NOMO-1 treated with DMSO at 0.1 percent for 48 hours (cell line): ENCODE results near the gene SHE.

ENCODE experiments used
- DNase-seq: peaks from one replicate; lab custom pipeline; 2025; ENCODE audit not compliant: unreplicated experiment; lab: John Stamatoyannopoulos, UW

SHE gene

DNA sequence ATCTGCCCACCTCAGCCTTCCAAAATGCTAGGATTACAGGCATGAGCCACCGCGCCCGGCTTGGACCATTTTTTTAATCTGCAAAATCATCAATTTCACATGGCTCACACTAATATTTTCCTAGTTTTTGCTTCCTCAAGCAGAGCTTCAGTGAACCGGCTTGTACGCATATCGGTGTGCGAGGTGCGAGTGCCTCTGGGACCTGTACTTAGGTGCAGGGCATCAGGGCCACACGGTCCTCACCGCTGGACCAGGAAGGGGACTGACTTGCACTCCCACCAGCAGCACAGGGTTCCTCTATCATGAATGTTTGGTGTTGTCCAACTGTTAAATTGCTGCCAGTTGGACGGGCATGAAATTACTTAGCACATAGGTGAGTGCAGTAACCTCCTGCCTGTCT is 15.4 kb upstream of the SHE start:
- DNase-seq, result no peak

DNA sequence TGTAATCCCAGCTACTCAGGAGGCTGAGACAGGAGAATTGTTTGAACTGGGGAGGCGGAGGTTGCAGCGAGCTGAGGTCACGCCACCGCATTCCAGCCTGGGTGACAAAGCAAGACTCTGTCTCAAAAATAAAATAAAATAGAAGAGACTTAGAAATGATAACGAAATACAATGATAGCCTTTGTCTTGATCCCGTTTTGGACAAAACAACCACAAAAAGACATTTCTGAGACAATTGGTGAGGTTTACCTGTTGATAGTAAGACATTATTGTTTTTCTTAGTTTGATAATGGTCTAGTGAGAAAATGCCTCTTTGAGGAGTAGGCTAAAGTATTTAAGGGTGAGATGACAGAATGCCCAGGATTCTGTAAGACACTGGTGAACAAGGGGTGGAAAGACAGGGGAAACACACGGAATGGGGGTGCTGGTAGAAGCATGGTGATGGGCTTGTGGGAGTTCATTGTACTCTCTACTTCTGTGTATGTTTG is 11.9 kb upstream of the SHE start:
- DNase-seq, result no peak

DNA sequence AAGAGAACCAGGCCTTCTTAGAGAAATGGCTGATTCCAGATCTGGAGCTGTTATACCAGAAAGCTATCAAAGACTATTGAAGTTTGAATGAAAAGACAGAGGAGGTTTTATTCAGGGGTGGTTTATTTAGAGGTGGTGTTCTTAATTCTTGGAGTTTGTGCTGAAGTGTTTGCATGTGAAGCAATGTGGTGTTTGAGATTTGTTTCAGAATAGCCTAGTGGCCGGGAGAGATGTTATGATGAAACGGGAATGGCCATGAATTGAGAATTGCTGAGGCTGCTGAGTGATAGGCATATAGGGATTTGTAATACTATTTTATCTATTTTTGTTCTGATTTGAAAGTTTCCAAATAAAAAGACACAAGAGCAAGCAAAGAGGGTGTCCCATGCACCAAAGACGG is 10.5 kb upstream of the SHE start:
- DNase-seq, result no peak

DNA sequence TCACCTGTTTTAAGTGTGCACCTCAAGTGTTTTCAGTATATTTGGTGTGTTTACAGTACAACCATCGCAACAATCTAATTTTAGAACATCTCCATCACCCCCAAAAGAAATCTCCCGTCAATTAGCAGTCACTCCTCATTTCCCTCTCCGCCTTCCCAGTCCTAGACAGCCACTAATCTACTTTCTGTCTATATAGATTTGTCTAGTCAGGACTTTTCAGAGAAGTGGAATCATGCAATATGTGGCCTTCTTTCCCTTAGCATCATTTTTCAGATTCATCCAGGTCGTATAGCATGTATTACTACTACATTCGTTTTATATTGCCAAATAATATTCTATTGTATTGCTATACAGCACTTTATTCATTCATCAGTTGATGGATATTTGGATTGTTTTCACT is 1.7 kb upstream of the SHE start:
- no peak for DNase-seq

DNA sequence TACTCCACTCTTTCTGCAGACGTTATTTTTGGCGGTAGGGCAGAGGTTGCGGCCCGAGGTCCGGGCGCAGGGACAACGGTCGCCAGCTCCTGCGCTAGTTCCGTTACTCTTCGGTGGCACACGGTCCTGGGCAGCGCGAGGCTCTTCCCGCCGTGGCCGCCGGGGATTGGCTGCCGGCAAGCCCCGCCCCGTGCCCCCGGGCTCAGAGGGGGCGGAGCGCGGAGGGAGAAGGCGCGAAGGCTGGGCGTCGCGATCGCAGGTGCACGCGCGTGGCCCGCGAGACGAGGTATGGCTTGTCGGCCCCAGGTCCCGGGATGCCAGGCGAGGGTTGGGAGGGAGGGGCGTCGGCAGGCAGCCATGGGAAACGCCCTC is 518 bp upstream of the SHE start:
- DNase-seq, result no peak

DNA sequence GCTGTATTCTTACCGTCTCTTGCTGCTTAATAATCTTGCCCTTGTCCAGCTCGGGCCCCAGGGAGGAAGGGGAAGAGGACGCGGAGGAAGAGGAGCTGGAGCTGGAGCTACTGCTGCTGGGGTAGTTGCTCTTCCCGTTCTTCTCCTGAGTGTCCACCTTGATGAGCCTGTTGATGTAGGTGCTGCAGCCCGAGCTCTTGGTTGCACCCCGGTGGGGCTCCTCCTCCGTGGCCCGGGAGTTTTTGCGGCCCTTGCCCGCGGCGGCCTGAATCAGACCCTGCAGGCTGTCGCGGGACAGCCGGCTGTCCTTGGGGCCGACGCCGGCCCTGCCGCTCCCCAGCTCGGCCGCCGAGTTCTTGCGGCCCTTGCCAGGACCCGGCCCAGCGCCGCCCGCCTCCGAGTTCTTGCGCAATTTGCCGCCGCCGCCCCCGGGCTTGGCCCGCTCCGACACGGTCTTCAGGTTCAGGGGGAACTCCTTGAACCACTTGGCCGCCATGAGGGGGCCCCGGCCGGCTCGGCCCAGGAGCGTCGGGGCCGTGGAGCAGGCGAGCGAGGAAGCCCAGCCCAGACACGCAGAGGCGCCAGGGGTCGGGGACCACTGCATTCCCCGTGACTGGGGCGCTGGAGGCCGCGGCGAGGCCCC is 668 bp downstream of the SHE start:
- DNase-seq, result no peak

DNA sequence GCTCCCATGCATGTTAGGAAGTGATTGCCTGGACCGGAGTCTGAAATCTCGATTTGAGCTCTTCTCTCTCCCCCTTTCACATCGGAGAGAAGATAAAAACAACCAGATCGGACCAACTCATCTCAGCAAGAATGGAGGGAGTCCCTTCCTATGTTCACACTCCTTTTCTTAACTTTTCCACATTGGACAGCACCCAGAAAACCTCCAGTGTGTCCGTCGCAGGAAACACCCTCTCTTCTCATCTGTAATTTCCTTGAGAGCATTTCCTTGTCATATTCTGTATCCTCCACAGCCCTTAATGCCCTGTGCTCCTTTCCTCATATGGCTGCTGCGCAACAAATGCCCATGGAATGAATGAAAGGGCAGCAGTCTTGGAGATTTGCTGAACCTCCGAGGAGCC is 1.7 kb downstream of the SHE start:
- no peak for DNase-seq

DNA sequence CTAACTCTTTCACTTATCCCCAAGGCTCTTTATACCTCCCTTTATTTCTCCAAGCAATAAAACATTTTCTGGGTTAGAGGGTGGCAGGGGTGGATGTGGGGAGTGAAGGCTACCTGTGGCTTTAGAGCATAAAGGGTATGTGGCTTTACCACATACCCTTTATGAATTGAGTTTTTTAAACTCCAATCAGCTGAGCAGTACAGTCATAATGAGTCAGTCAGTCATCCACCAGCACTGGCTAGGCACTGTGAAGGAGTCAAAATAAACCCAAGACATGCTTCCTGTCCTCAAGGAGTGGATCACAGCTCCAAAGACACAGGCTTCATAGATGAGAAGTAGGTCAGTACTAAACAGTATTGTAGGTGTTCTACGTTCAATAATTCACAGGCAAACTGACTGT is 2.8 kb downstream of the SHE start:
- DNase-seq, result no peak

DNA sequence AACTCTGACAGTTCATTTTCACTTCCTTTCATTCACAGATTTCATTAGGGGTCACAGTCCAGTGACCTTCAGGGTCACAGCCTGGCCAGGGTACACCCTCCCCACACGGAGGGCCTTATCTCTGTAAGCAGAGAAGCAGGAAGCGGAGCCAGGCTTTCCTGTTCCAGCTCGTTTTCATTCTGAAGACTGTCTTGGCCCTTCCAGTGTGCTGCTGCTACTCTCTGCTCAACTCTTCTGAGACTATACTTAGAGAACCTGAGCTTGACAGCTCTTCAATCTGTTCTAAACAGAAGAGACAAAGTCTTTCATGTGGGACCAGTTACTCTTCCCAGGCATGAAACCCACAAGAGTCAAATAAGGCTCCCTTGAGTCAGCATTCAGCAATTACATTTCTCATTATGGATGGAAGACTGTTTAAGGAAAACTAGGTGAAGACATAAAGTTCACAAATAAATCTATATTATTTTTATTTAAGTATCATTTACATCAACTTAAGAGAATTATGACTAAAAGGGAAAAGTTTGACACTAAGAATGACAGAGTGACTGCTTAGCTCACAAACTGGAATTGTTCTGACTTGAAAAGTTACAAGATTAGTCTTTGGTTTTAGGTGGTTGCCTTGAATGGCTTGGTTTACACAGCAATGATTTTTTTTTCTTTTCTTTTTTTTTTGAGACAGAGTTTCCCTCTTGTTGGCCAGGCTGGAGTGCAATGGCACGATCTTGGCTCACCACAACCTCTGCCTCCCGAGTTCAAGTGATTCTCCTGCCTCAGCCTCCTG is 5.0 kb downstream of the SHE start:
- DNase-seq, result no peak

DNA sequence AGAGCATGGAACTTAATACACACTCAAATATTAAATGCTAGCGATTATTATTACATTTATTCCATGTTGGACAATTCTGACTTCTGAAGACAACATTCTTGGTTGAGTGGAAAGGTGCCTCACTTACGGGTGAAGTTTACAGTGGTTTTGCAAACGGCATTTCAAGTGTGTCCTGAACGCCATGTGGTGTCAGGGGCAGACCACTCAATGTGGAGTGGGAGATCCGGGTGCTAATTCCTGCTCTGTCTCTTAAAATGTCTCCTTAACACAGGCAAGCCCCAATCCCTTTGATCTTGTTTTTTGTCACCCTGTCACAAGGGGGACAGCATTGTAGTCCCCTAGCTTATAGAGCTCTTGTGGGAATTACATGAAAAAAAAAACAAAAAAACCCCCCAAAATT is 5.8 kb downstream of the SHE start:
- DNase-seq, result no peak

DNA sequence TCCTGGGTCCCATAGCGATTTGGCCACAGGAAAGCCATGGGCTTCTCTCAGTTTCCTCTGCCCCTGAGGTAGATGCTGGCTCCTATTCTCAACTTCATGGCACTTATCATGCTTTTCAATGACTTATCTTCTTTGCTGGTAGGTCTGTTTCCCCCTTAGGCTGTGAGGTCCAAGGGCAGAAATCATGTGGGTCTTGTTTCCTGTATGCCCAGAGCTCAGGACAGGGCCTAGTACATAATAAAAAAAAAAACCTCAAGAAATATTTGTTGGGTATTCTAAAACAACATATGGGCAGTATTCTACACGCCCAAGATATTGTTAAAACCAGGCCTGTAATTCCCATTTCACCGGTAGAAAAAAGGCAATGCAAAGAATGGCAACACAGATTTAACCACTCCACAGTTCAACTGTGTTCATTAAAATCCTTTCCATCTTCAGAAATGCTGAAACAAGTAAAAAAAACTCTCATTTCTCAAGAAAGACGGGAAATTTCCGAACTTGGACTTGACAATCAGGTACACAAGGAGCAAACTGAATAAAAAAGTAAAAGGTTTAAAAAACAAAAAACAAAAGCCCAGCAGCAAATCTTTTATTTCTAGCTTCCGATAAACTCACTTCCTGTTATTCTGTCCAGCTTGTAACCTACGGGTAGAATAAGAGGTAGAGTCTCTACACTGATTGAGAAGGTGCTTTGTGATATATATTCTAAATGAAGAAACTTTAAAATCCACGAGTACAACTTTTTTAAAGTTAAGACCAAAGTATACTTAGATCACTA is 6.5 kb downstream of the SHE start:
- no peak for DNase-seq

DNA sequence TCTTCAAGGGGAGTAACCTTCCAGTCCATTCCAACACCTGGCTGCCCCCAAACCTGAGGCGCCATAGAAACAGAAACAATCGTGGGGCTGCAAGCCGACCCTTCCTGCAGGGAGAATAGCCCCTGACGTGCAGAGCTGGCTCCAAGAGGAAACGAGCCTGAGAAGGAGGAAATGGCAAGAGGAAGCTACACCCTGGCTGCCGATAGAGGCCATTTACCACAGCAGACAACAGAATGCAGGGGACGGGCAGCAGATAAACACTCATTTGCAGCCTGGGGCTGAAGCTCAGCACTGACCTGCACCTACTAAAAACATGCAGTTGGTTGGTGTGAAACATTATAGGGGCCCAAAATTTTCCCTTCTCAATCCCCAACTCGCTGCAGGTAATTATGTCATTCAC is 8.9 kb downstream of the SHE start:
- peak; percentile 84 for DNase-seq

DNA sequence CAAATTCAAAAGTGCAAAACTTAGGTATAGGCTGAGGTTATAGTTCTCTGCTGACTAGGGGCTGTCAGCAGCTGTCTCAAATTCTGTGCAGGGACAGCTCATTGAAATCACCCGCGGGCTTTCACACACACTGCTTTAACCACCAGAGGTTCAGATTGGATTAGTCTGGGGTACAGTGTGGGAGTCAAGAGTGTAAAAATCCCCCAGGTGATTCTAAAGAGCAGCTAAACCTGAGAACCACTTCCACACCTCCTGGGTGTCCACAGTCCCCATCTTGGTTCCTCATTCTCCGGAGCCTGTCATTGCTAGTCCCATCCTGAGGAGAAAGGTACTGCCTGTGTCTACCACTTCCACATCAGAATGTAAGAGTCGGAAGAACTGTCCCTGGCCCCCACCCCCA is 10.1 kb downstream of the SHE start:
- no peak for DNase-seq

DNA sequence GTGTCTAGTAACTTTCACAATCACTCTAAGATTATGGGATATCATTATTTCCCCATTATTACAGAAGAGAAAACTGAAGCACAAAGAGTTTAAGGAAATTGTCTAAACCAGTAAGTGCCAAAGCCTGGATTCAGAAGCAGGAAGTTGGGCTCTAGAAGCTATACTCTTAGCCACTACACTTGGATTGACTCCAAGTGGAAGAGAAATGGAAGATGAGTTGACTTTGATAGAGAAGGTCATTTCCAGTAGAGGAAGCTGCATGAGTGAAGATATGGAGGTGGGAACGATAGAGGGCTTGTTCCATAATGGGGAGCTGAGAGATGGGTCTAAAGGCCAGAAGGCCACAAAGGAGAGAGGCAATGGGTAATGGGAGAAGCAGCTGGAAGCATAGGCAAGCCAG is 11.9 kb downstream of the SHE start:
- DNase-seq, result peak; percentile 52

DNA sequence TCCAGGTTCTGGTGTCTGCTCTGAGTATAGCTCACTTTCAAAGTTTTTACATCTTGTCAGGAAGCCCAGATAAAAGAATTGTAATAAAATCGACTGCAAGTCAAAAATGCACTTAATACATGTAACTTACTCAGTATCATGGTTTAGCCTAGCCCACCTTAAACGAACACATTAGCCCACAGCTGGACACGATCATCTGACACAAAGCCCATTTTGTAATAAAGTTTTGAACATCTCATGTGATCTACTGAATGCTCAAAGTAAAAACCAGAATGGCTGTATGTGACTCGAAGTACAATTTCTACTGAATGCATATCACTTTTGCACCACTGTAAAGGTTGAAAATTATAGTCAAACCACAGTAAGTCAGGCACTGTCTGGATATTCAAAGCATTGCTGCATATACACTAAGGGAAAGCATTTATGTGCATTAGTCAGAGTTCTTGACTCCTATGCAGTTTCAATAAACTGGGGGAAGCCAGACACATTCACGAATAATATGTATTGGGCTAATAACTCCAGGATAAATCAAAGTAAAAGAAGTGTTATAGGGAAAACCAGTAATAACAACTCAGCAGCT is 12.4 kb downstream of the SHE start:
- no peak for DNase-seq

DNA sequence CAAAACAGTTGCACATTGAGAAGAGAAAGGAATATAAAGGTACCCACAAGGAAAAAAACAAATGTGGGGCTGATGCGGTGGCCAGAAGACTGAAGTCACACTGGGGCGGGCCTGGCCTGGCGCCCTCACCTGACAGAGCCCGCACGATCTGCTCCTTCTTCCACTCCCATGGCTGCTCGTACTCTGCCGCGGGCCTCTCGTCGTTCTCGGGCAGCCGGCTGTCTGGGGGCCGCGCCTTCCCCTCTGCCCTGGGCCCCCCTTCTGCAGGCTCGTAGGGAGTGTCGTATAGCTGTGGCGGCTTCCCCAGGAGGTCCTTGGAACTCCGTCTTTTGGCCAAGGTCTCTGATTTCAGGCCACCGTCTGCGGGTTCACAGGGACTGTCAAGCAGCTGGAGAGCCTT is 13.3 kb downstream of the SHE start:
- DNase-seq, result no peak

DNA sequence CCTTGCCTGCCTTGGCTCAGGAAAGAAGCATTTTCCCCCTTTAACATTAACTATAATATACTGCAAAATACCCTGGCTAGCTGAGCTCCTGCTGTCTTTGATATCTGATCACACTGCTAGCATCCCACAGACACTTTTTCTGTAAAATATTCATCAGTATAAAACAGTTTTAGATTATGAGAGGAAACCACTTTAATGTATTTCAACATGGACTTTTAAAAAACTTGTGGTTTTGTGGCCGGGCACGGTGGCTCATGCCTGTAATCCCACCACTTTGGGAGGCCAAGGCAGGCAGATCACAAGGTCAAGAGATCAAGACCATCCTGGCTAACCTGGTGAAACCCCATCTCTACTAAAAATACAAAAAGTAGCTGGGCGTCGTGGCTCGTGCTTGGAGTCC is 15.5 kb downstream of the SHE start:
- peak; percentile 18 for DNase-seq

DNA sequence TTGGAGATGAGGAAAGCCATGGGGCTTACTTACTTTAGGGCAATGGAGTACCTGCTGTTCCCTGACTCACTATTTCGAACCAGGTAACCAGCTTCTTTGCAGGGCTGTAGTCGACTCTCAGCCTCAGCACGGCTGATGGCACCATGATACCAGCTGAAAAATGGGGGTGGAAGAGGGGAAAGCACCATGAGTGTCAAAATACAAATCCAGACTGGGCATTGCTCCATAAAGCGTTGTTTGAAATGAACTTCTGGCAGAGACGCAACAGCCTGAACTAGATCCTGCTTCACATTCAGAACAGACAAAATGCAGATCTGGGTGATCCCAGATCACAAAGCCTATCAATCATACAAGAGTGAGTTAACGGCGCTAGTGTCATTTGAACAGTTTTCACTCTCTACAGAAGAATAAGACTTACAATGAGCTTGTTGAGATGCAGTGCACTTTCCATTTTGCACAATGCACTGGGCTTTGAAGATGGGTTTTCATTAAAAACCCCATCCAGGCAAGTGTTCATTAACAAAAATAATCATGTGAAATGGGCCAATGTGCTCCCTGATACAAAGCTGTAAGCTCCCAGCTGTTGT is 16.2 kb downstream of the SHE start:
- no peak for DNase-seq

DNA sequence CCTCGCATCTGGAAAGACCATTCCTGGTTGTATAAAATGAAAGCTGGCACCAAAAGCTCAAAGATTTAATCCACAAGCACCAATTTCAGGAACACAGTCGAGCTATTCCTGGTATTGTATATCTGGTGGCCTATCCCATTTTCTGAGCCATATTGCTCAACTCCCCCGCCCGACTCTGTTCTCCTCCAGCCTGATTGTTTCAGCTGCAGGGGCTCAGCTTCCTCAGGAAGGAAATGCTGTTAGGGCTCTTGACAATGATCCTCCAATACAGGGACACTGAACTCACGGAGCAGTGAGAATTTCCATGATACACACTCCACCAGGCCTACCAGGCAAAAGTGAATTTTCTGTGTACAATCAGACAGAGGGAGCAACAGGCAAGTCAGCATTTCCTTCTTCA is 17.1 kb downstream of the SHE start:
- DNase-seq, result no peak

DNA sequence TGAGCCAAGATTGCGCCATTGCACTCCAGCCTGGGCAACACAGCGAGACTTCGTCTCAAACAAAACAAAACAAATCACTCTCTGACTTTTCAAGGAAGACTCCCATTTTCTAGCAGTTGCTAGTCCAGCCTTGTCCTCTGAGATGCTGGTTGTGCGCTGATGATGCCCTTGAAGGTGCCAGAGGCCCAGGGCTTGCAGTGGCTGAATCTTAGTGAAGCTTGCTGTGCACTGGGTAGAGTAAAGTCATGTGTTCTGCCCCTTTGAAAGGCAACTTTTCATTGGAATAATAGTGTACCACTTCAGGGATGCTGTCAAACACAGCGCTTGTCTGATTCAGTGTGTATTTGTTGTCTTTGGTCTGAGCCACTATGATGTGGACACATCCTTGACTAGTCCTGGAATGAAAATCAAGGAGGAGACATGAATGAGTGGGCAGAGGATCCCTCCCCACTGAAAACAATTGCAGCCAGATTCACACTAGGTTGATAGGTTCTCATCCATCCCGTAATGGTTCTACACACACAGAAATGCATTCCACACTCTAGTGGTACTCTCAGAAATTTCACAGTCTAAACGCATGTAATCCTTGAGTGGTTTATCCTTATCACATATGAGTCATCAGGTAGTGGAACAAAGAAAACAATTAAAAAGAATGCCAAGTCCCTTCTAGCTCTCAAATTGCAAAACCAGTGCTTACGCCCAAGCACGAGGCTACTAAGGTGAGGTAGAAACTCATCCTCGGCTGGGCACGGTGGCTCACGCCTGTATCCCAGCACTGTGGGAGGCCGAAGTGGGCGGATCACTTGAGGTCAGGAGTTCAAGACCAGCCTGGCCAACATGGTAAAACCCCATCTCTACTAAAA is 18.0 kb downstream of the SHE start:
- DNase-seq, result no peak
